Measurements from ENCODE around the gene USP19.

USP19 gene

GRCh38 chr3:49104427-49105291, 16.0 kb downstream of the USP19 start, which contains the start of gene QARS1:
Gene QARS1 (minus strand): TSS chr3:49104757. CDS start chr3:49104733, 24 bp downstream.
- peak; percentile 100 for DNase-seq (ENCODE audit: low spot score)

GRCh38 chr3:49104052-49104426, 16.6 kb downstream of the USP19 start:
- no peak for DNase-seq (ENCODE audit: low spot score)

DNA sequence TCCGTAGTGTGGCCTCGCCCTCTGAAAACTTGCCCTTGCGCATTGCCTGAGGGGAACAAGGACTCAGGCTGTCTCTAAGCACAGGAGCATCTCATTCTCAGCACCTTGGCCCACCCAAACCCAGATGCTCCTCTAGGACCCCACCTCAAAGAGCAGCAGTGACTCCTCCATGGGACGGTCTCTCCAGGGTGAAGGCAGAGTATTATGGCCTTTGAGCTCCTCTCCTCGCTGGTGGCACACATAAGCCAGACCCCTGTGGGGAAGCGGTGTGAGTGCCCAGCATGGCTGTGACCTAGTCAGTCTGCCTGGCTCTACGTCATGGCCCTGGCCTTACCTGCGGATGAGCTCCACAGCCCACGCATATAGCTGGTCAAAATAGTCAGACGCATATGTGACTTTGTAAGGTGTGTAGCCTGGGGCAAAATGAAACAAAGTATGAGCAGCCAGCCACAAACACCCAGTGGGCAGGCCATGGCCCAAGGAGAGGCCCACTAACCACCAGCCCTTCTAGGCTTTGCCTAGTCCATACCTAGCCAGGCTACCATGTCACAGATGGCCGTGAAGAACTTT, 20.5 kb downstream of the USP19 start:
- DNase-seq (ENCODE audit: low spot score), result no peak

GRCh38 chr3:49098910-49099630, 21.6 kb downstream of the USP19 start:
- no peak for DNase-seq (ENCODE audit: low spot score)

DNA sequence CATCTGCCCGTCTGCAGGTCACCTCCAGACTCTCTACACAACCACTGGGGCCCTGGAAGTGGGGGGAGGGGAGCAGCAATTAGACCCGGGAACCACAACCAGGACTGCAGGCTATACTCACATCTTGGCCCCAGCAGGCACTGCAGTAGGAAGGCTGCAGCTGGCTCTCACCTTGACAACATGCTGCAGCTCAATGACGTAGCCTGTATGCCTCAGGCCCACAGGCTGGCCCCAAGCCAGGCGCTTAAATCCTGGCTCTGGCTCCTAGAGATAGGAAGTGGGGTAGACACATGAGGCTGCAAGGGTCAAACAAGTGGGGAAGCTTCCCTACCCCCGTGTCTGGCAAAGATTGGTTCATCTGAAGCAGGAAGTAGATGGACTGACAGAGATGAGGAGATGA, 22.2 kb downstream of the USP19 start:
- DNase-seq (ENCODE audit: low spot score), result no peak

DNA sequence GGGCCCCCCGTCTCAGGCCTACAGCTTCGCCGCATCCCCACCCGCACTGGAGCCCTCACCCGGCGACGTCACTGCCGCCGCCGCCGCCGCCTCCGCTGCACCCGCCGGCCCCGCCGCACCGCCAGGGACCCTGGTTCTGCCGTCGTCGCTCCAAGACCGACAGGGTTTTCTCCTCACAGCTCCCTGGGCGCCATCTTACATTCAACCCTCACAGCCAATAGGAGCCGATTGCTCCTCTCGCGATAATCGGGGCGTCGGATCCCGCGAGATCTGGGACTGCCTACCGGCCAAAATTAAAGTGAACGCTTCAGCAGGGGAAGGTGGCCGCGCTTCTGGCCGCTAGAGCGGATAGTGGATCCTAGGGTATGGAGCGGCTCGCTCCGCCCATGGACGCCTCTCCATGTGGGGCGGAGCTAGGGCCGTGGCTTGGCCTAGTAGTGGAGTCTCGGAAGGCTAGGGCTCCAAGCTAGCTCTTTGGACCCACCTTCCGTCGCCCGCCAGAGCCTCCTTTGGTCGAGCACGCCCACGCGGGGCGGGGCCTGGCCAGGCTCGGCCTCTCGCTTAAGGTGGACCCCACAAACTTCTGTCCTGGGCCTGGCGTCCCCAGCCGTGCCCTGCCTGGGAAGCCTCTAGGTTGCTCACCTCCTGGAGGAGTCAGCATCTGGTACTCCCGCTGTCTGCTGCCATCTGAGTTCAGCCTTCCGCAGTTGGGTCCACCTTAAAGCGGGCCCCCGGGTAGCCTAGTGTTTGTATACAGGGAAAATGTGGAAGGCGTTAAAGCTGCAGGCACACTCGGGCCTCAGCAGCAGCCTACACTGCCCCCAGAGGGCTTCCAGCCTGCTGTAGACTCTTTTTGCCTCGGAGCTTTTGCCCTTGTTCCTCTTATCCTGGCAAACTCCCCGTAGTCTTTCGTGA, 26.5 kb downstream of the USP19 start, which contains the start of gene QRICH1:
TSS of gene QRICH1 (minus strand) at position 219 of the 915 bp plus-strand sequence. CDS start 17,054 bp downstream, outside the sequence.
- peak; percentile 91 for DNase-seq (ENCODE audit: low spot score)

DNA sequence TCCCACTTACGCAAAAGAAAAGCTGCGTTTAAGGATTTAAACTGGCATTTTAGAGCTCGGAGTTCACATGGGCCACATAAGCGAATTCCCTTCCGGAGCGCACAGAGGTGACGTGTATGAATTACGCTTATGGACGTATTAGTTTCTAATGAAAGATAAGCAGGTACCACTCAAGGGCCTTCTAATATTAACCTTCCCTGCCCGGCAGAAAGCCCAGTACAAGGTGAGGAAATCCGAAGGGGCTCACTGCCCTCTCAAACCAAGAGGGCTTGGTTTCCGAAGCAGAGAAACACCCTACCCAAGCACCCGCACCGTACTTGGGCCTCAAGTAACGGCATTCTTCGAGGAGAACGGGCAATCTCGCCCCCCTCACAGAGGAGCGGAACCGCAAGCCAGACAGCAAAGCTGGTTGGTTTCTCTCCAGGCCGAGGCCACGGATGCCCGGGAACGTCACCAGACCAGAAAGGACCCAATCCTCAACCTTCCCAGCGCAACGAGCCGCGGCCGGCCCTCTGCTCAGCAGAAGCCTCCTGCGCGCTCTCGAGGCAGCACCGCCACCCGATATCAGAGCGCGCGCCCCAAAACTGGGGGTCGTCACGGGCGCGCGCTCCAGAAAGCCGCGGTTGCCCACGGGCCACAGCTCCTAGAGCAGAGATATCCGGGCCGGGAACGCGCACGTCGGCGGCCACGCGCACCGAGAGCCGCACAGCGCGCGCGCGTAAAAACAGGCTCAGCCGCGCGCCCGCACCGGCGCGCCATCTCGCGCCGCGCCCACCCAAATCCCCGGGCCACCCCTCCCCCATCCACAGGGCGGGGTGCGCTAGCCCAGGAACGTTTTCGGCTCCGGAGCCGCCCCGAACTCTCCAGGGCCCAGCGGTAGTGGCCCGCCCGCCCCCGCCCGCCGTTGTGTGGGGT, 27.4 kb downstream of the USP19 start:
- DNase-seq (ENCODE audit: low spot score), result peak; percentile 77

- no peak for DNase-seq (ENCODE audit: low spot score)
These were observed 39.2 kb downstream of the USP19 start for GRCh38 chr3:49081429-49081828.

DNA sequence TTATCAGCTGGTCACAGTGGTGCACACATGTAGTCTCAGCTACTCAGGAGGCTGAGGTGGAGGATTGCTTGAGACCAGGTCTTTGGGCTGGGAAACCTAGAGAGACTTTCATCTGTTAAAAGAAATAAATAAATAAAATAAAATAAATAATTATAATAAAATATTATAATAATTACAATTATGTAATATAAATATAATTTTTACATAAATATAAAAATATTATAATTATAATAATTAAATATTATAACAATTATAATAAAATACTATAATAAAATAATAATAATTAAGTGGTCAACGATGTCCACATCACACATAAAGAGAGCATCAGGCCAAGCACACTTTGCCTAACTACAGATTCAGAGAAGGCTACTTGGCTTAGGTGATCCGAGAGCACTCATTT, 41.4 kb downstream of the USP19 start:
- DNase-seq (ENCODE audit: low spot score), result no peak

- no peak for DNase-seq (ENCODE audit: low spot score)
These were observed 44.0 kb downstream of the USP19 start for GRCh38 chr3:49076646-49077045.

DNA sequence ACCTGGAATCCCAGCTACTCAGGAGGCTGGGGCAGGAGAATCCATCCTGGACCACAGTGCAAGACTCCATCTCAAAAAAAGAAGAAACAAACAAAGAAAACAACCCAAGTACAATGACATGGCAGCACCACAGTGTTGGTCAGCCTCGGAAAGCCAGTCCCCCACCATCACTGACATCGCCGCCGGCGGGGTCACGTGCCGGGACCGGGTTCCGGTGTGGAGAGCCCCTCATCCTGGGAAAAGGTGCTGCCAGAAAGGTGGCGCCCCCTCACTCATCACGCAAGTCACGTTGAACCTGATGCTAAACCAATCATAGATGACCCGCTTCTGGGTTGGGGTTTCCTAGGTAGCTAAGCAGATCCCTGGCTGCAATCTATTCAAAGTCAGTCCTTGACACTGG, 44.5 kb downstream of the USP19 start:
- no peak for DNase-seq (ENCODE audit: low spot score)

All from HuH-7 (cell line).